NCI-H128 (cell line): ENCODE data around the gene SDK2.

Experiments used
- DNase-seq: peaks from one replicate; lab custom pipeline; 2025; ENCODE audit not compliant: unreplicated experiment; lab: John Stamatoyannopoulos, UW

Gene SDK2

GRCh38 chr17:73356561-73357170, 287.6 kb downstream of the SDK2 start:
- no peak for DNase-seq

- DNase-seq = no peak
Observed at GRCh38 chr17:73354423-73355284, 289.6 kb downstream of the SDK2 start.

GRCh38 chr17:73352261-73352660, 292.0 kb downstream of the SDK2 start:
- DNase-seq = no peak

GRCh38 chr17:73351764-73352163, 292.5 kb downstream of the SDK2 start:
- DNase-seq = no peak

GRCh38 chr17:73350864-73351263, 293.4 kb downstream of the SDK2 start:
- DNase-seq = no peak

- no peak for DNase-seq
Observed at GRCh38 chr17:73349647-73350046, 294.6 kb downstream of the SDK2 start.

GRCh38 chr17:73349138-73349537, 295.1 kb downstream of the SDK2 start:
- no peak for DNase-seq

- no peak for DNase-seq
Observed at GRCh38 chr17:73348829-73349095, 295.5 kb downstream of the SDK2 start.

- no peak for DNase-seq
Observed at GRCh38 chr17:73348018-73348828, 296.0 kb downstream of the SDK2 start.

- no peak for DNase-seq
Observed at GRCh38 chr17:73347351-73347750, 296.9 kb downstream of the SDK2 start.

- no peak for DNase-seq
Observed at GRCh38 chr17:73346501-73347162, 297.6 kb downstream of the SDK2 start.

- DNase-seq = no peak
Observed at GRCh38 chr17:73343739-73344454, 300.3 kb downstream of the SDK2 start.

GRCh38 chr17:73343168-73343634, 301.0 kb downstream of the SDK2 start:
- DNase-seq = peak; percentile 34

- no peak for DNase-seq
Observed at GRCh38 chr17:73342541-73343167, 301.6 kb downstream of the SDK2 start.

GRCh38 chr17:73342050-73342522, 302.2 kb downstream of the SDK2 start:
- peak; percentile 18 for DNase-seq

- no peak for DNase-seq
Observed at GRCh38 chr17:73341350-73342049, 302.7 kb downstream of the SDK2 start.

- no peak for DNase-seq
Observed at GRCh38 chr17:73340093-73340596, 304.1 kb downstream of the SDK2 start.

- DNase-seq = no peak
Observed at GRCh38 chr17:73338566-73339197, 305.6 kb downstream of the SDK2 start.

- DNase-seq = no peak
Observed at GRCh38 chr17:73338050-73338521, 306.2 kb downstream of the SDK2 start.
